BE2C (cell line): ENCODE measurements around the gene NDUFS4.

ENCODE experiments used
- DNase-seq: peaks from one replicate; pipeline ENCODE4 v3.0.0-alpha.2; 2020
- H3K27me3 ChIP-seq: fragments of 250-450 bp; sonication (Bioruptor Pico); 2 replicates; pipeline ENCODE4 v1.5.1; 2020; ENCODE audit warnings: mild to moderate bottlenecking
- H3K36me3 ChIP-seq: fragments of 250-450 bp; sonication (Bioruptor Pico); 2 replicates; pipeline ENCODE4 v1.5.1; 2020; ENCODE audit warnings: mild to moderate bottlenecking
- H3K4me1 ChIP-seq: fragments of 250-450 bp; sonication (Bioruptor Pico); 2 replicates; pipeline ENCODE4 v1.5.1; 2020
- H3K4me3 ChIP-seq: 2 replicates; pipeline ENCODE4 v1.5.1; 2011; ENCODE audit warnings: low read depth, low read length
- H3K9me3 ChIP-seq: fragments of 250-450 bp; sonication (Bioruptor Pico); 2 replicates; pipeline ENCODE4 v1.5.1; 2020
- CTCF ChIP-seq: IDR thresholded peaks from 2 replicates; pipeline ENCODE4 v1.5.1; 2012; ENCODE audit warnings: mild to moderate bottlenecking, low read depth, low read length

The NDUFS4 gene

GRCh38 chr5:53552561-53552960 is 7.9 kb upstream of the NDUFS4 start:
- H3K27me3 ChIP-seq = no peaks in the 10 kb centered on the region; the same call in 1 of the 2 replicates
- DNase-seq = no peak
- no peaks in the 10 kb centered on the region for H3K9me3 ChIP-seq
- TF ChIP-seq CTCF = no peak
- H3K36me3 ChIP-seq = no peaks in the 10 kb centered on the region
- H3K4me3 ChIP-seq = no peak overlapping the region
- H3K4me1 ChIP-seq = no peaks in the 10 kb centered on the region

DNA sequence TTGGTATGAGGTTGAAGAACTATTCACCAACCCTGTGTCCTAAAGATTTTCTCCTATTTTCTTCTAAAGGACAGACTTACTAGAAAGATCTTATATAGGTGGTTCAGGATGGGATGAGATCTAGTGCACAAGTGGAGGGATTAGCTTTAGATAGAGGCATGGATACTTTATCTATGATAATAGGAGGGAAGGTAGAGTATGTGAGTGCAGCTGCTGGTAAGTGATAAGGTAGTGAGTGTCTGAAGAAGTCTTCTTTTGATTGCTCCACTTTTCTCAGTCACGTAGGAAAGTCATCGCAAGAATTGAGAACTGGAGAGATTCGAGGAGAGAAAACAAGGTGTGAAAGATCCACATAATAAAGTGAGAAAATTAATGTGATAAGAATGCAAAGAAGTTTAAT is 6.0 kb upstream of the NDUFS4 start:
- no peak for TF ChIP-seq CTCF
- Histone ChIP-seq H3K27me3 (no peaks in the 10 kb centered on the region; the same call in 1 of the 2 replicates), H3K4me3 (no peak overlapping the region), H3K9me3 (peaks cover 7% of the 10 kb centered on the region), H3K4me1 (no peaks in the 10 kb centered on the region), H3K36me3 (no peaks in the 10 kb centered on the region)
- DNase-seq = no peak

GRCh38 chr5:53555160-53555559 is 5.3 kb upstream of the NDUFS4 start:
- Histone ChIP-seq H3K4me3 (no peak overlapping the region), H3K9me3 (peaks cover 7% of the 10 kb centered on the region), H3K4me1 (no peaks in the 10 kb centered on the region), H3K27me3 (no peaks in the 10 kb centered on the region; the same call in 1 of the 2 replicates), H3K36me3 (no peaks in the 10 kb centered on the region)
- DNase-seq = no peak
- no peak for TF ChIP-seq CTCF

GRCh38 chr5:53556001-53556400 is 4.4 kb upstream of the NDUFS4 start:
- Histone ChIP-seq H3K27me3 (no peaks in the 10 kb centered on the region; the same call in 1 of the 2 replicates), H3K4me3 (no peak overlapping the region), H3K4me1 (no peaks in the 10 kb centered on the region), H3K36me3 (no peaks in the 10 kb centered on the region), H3K9me3 (peaks cover 7% of the 10 kb centered on the region)
- TF ChIP-seq CTCF = no peak
- no peak for DNase-seq

- H3K4me3 ChIP-seq = no peak overlapping the region
- DNase-seq = no peak
- no peaks in the 10 kb centered on the region for H3K4me1 ChIP-seq
- H3K9me3 ChIP-seq = peaks cover 7% of the 10 kb centered on the region
- H3K27me3 ChIP-seq = no peaks in the 10 kb centered on the region; the same call in 1 of the 2 replicates
- TF ChIP-seq CTCF = no peak
- H3K36me3 ChIP-seq = no peaks in the 10 kb centered on the region
Measured at GRCh38 chr5:53557386-53557785, 3.1 kb upstream of the NDUFS4 start.

DNA sequence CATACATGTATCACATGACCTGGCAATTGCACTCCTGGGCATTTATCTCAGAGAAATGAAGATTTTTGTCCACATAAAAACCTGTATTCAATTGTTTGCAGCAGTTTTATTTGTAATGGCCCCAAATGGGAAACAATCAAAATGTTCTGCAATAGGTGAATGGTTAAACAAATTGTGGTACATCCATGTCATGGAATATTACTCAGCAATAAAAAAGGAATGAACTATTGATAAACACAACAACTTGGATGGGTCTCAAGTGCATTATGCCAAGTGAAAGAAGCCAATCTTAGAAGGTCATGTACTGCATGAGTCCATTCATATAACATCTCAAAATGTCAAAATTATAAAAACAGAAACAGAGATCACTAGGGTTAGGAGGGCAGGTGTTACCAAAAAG is 1.5 kb upstream of the NDUFS4 start:
- Histone ChIP-seq H3K9me3 (peaks cover 7% of the 10 kb centered on the region), H3K4me1 (no peaks in the 10 kb centered on the region), H3K36me3 (no peaks in the 10 kb centered on the region), H3K27me3 (no peaks in the 10 kb centered on the region; the same call in 1 of the 2 replicates), H3K4me3 (no peak overlapping the region)
- DNase-seq = no peak
- TF ChIP-seq CTCF = no peak
